Tibial nerve (tissue), 4 donors: ENCODE results near the gene CDKN3. TPM values are rescaled to one million over a fixed set of nuclear protein-coding genes. Genes with fewer than 3 reads are reported as not detected.

ENCODE experiments used
- DNase-seq, 2 donors: peaks; one replicate each; pipeline ENCODE4 v3.0.0-alpha.2; 2019; ENCODE audit warnings: low spot score in 2 of 2
- H3K27ac ChIP-seq, 4 donors: fragments of 200-600 bp; sonication (generic) in 3 of 4; one replicate each; pipeline ENCODE4 v1.5.1; 2017 to 2019; ENCODE audit warnings: mild to moderate bottlenecking in 1 of 4
- H3K27me3 ChIP-seq, 2 donors: fragments of 200-600 bp; sonication (generic) in 1 of 2; one replicate each; pipeline versions ENCODE4 v1.5.1 to v1.6.0; 2017 to 2019
- H3K36me3 ChIP-seq, 3 donors: fragments of 200-600 bp; sonication (generic); one replicate each; pipeline ENCODE4 v1.5.1; 2018 to 2019
- H3K4me1 ChIP-seq, 4 donors: fragments of 200-600 bp; sonication (generic) in 3 of 4; one replicate each; pipeline ENCODE4 v1.5.1; 2017 to 2019
- H3K4me3 ChIP-seq, 4 donors: fragments of 200-600 bp; sonication (generic) in 3 of 4; one replicate each; pipeline ENCODE4 v1.5.1; 2017 to 2019; ENCODE audit warnings: mild to moderate bottlenecking in 1 of 4, moderate library complexity in 1 of 4
- H3K9me3 ChIP-seq, 4 donors: fragments of 200-600 bp; sonication (generic) in 3 of 4; one replicate each; pipeline ENCODE4 v1.5.1; 2017 to 2019
- EP300 ChIP-seq, 2 donors: sonication (generic); formaldehyde crosslinking; IDR thresholded peaks; one replicate each; pipeline ENCODE4 v1.6.1; 2017; ENCODE audit warnings: antibody characterized with exemption in 2 of 2, mild to moderate bottlenecking in 1 of 2
- POLR2A ChIP-seq, 2 donors: fragments of 450-650 bp; IDR thresholded peaks; one replicate each; pipeline ENCODE4 v1.6.1; 2017; ENCODE audit warnings: antibody characterized with exemption in 2 of 2, mild to moderate bottlenecking in 2 of 2, moderate library complexity in 2 of 2
- WGBS, 2 donors: methylation state at CpG; one replicate each; pipeline ENCODE4 v1.1.5; 2018; 5-methylcytosine and 5-hydroxymethylcytosine counted together
- total RNA-seq, 4 donors: library from RNA; depleted of rRNA; stranded (reverse); fragments of >200 nt; gene quantifications; one replicate each; pipeline ENCODE4 v1.1.0, GENCODE V29; 2016
- TF ChIP-seq, protein P1 (sequence below), 5 experiments: fragments of 200-600 bp in 3 of 5; fragments of 450-650 bp in 2 of 5; sonication (generic) in 3 of 5; IDR thresholded peaks; one replicate each; pipeline ENCODE4 v1.5.1; 2016 to 2019; ENCODE audit warnings: antibody characterized with exemption in 5 of 5, mild to moderate bottlenecking in 3 of 5, moderate library complexity in 2 of 5

The CDKN3 gene
- total RNA-seq, 4 donors from 2014 or later = 3.6 to 4.6 TPM; not detected in 2

DNA sequence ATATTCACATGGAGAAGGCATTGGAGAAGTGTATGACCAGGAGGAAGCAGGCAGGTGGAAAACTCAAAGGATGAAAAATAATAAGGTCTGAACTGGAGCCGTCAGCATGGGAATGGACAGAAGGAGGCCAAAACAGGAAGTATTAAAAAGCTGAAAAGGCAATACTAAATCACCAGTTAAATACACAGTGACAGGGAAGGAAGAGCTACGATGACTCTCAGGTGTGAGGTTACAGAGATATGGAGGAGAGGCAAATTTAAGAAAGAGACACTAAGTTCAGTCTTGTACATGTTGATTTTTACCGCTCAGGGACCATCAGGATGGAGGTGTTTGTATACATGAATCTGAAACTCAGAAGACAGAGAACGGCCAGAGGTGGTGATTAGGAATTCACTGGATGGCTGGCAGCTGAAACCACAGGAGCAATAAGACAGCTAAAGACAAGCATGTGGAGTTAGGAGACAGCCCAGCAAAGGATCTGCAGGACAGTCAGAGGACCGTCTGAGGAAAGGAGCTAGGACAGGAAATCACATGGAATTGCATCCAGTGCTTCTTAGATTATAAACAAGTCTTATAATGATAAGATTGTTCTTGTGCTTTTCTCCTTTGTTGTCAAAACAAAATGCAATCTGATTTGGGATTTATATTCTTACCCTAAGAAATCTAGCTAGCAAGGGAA, 33.9 kb upstream of the CDKN3 start:
- TF ChIP-seq, protein P1, sequence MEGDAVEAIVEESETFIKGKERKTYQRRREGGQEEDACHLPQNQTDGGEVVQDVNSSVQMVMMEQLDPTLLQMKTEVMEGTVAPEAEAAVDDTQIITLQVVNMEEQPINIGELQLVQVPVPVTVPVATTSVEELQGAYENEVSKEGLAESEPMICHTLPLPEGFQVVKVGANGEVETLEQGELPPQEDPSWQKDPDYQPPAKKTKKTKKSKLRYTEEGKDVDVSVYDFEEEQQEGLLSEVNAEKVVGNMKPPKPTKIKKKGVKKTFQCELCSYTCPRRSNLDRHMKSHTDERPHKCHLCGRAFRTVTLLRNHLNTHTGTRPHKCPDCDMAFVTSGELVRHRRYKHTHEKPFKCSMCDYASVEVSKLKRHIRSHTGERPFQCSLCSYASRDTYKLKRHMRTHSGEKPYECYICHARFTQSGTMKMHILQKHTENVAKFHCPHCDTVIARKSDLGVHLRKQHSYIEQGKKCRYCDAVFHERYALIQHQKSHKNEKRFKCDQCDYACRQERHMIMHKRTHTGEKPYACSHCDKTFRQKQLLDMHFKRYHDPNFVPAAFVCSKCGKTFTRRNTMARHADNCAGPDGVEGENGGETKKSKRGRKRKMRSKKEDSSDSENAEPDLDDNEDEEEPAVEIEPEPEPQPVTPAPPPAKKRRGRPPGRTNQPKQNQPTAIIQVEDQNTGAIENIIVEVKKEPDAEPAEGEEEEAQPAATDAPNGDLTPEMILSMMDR (IDR thresholded peaks at IDR 0.05) = no peak
- no peak for TF ChIP-seq EP300 (IDR thresholded peaks at IDR 0.05)
- no peak for TF ChIP-seq POLR2A (IDR thresholded peaks at IDR 0.05)
- H3K4me1 ChIP-seq = peaks cover 0 to 19% (median 9%) of the 10 kb centered on the region in 4 donors
- no peaks in the 10 kb centered on the region for H3K36me3 ChIP-seq

DNA sequence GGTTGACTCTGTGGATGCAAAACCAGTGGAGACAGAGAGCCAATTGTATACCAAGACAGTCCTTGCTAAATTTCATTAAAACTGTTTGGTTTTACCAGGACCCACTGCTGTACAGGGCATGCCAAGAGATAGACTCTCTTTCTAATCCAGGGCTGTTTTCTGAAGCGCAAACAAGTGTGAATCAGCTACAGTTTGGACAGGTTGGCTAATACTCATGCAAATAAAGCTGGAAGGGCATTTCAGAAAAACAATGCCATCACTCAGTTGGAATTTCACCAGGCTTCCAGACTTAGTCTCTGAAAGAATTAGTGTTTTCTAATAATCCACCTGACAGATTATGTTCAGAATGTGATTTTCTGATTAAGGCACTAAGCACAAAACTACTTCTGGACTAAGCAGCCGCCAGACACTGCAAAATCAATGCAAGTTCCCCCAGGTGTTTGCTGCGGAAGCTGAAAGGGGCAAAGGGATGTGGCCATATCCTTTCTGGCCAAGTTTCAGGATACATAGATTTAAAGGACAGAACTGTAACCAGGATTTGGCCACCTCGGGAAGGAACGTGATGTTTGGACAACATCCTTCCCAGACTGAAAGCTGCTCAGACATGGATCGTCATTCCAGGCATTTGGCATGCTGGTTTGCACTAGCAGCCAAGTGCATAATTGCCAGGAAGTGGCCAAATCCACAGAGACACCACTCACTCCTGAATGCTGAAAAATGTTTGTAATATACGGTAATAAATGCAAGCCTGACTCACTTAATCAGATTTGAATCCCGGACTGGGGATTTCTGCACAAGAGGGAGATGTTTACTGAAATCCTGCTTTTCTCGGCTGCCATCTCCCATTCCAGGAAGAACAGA, 32.0 kb upstream of the CDKN3 start:
- peak in 1 of 2 donors; percentile 46 for DNase-seq
- peak; percentile 39 to 89 for TF ChIP-seq EP300 (IDR thresholded peaks at IDR 0.05)
- TF ChIP-seq POLR2A (IDR thresholded peaks at IDR 0.05) = no peak
- TF ChIP-seq, protein P1 (IDR thresholded peaks at IDR 0.05) = no peak
- peak overlapping the region in 2 of 4 donors; percentile 50 to 69 for H3K27ac ChIP-seq
- H3K36me3 ChIP-seq = no peaks in the 10 kb centered on the region
- H3K27me3 ChIP-seq = no peaks in the 10 kb centered on the region
- peaks cover 0 to 5% (median 0%) of the 10 kb centered on the region in 4 donors for H3K9me3 ChIP-seq
- 35 to 43% methylated on average over 9 of the region's 9 CpGs for WGBS, 2 donors
- H3K4me3 ChIP-seq = no peak overlapping the region
- H3K4me1 ChIP-seq = peaks cover 0 to 19% (median 9%) of the 10 kb centered on the region in 4 donors

More for the DNA sequence above, 33.9 kb upstream of the CDKN3 start:
- peaks cover 0 to 5% (median 0%) of the 10 kb centered on the region in 4 donors for H3K9me3 ChIP-seq
- H3K27ac ChIP-seq = no peak overlapping the region
- 47 to 56% methylated on average over 5 of the region's 5 CpGs for WGBS, 2 donors
- DNase-seq = no peak
- no peaks in the 10 kb centered on the region for H3K27me3 ChIP-seq
- H3K4me3 ChIP-seq = no peak overlapping the region

DNA sequence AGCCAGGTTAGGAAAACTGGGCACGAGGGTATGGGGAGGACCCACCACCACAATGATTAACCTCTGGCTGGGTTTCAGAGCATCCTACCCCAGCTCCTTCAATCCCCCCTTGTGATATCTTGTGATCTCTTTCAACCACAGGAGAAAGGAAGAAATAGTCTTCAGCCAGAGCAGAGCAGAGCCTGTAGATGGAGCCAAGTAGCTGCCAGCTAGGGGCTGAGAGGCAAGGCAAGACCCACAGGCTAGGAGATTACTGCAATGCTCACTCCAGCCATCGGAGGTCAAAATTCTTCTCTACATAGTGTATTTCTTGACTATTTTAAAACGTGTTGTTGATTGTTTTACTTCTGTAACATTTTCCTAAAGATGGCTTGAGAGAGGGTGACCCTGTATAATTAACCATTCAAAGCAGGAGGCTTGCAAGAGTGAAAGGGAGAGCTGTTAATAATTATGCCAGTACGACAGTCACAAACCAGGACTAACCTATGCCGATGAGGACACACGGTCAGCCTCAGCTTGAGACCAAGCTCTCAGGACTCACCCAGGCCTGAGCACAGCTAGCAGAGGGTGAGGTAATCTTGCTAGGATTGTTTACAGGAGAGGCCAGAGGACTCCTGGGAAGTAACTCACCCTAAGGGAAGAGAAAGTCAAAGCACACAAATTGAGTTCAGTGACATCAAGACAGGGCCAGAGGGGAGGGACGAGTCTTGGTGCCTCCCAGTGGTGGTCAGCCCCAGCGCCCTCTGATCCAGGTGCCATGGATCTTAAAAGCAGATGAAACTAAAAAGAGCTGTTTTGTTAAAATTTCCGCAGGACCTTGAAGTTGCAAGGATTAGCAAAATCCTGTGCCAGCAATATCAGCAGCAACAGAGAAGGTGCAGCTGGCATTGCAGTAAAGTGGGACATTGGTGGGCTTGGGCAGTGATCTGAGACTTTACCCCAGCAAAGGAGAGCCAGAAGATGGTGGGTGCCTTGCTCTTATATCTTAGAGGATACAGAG, 29.8 kb upstream of the CDKN3 start:
- no peak for DNase-seq
- TF ChIP-seq POLR2A (IDR thresholded peaks at IDR 0.05) = no peak
- TF ChIP-seq, protein P1 (IDR thresholded peaks at IDR 0.05) = peak in 4 of 5 experiments; percentile 25 to 35 (median 29)
- no peak overlapping the region for H3K4me3 ChIP-seq
- peak overlapping the region in 1 of 4 donors; percentile 69 for H3K27ac ChIP-seq
- no peaks in the 10 kb centered on the region for H3K36me3 ChIP-seq
- no peaks in the 10 kb centered on the region for H3K9me3 ChIP-seq
- peaks cover 0 to 19% (median 9%) of the 10 kb centered on the region in 4 donors for H3K4me1 ChIP-seq
- WGBS, 2 donors = 58 to 60% methylated on average over 9 of the region's 9 CpGs
- H3K27me3 ChIP-seq = no peaks in the 10 kb centered on the region

DNA sequence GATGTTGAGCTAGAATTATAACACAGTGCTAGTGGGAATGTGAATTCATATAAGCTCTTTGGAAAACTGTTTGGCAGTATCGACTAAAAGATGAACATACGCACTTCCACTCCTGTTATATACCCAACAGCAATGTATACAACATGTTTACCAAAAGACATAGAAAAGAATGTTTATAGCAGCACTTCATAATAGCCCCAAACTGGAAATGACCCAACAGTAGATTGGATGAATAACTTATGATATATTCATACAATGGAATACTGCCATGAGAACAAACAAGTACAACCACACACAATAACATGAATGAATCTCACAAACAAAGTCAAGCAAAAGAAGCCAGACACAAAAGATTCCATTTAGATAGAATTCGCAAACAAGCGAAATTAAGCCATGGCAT, 28.5 kb upstream of the CDKN3 start:
- WGBS, 2 donors = 48 to 68% methylated on average over 4 of the region's 4 CpGs
- TF ChIP-seq POLR2A (IDR thresholded peaks at IDR 0.05) (no peak), EP300 (IDR thresholded peaks at IDR 0.05) (no peak)
- TF ChIP-seq, protein P1 (IDR thresholded peaks at IDR 0.05) = no peak
- DNase-seq = no peak

More for the DNA sequence above, 28.5 kb upstream of the CDKN3 start:
- Histone ChIP-seq H3K36me3 (no peaks in the 10 kb centered on the region), H3K4me3 (no peak overlapping the region), H3K9me3 (no peaks in the 10 kb centered on the region), H3K27me3 (no peaks in the 10 kb centered on the region), H3K27ac (no peak overlapping the region), H3K4me1 (peaks cover 0 to 19% (median 9%) of the 10 kb centered on the region in 4 donors)
